RWPE1 (cell line): Measurements from ENCODE around the gene LMF1.

ENCODE experiments used
- CTCF ChIA-PET: fragments of 350-600 bp; sonication (Branson Sonifier 250); formaldehyde crosslinking; extraction: SDS; loops from one replicate; lab custom pipeline; 2021; lab: Yijun Ruan, JAX
- POLR2A ChIA-PET: fragments of 400-600 bp; formaldehyde crosslinking; extraction: SDS; loops from one replicate; lab custom pipeline; 2020; ENCODE audit warnings: antibody characterized with exemption; ENCODE audit not compliant: low non-redundant PET; lab: Yijun Ruan, JAX
- DNase-seq: peaks from one replicate; pipeline ENCODE4 v3.0.0; 2012; ENCODE audit warnings: low spot score
- H3K27ac ChIP-seq: fragments of 450-650 bp; 2 replicates; pipeline ENCODE4 v1.5.1; 2017
- CTCF ChIP-seq: fragments of 450-650 bp; conservative IDR thresholded peaks from 2 replicates; pipeline ENCODE4 v1.5.1; 2017; ENCODE audit warnings: low read depth, mild to moderate bottlenecking

The LMF1 gene

GRCh38 chr16:984121-984694, 13.4 kb upstream of the LMF1 start:
- no peak overlapping the region for H3K27ac ChIP-seq
- ChIA-PET CTCF (interaction anchor here (0.6 kb wide), 4 partner anchors 14 to 124 kb away, joined by 3 to 4 read pairs (median 4); no protein-coding TSS in a partner anchor), POLR2A (interaction anchor here (0.7 kb wide), 1 partner anchor 17 kb away, joined by 3 read pairs; no protein-coding TSS in a partner anchor)
- no peak for TF ChIP-seq CTCF
- no peak for DNase-seq

GRCh38 chr16:983044-984030, 12.6 kb upstream of the LMF1 start:
- DNase-seq: no peak
- ChIA-PET POLR2A (no interaction called here), CTCF (interaction anchor here (0.6 kb wide), 2 partner anchors 74 to 125 kb away, joined by 3 to 4 read pairs; no protein-coding TSS in a partner anchor)
- TF ChIP-seq CTCF: no peak
- H3K27ac ChIP-seq: no peak overlapping the region

- CTCF ChIA-PET: no interaction called here
- no peak overlapping the region for H3K27ac ChIP-seq
- DNase-seq: no peak
- POLR2A ChIA-PET: no interaction called here
- no peak for TF ChIP-seq CTCF
Observed at GRCh38 chr16:982145-983043, 11.6 kb upstream of the LMF1 start.

- H3K27ac ChIP-seq: no peak within 1 kb of the TSS
- DNase-seq: no peak
- POLR2A ChIA-PET: no interaction called here
- no peak for TF ChIP-seq CTCF
- CTCF ChIA-PET: no interaction called here
Observed at GRCh38 chr16:981695-982144, 10.9 kb upstream of the LMF1 start, which contains the start of gene SOX8. TSS of gene SOX8 (plus strand) at chr16:981770. CDS start at chr16:981923, 153 bp downstream.

GRCh38 chr16:980595-980854, 9.7 kb upstream of the LMF1 start:
- POLR2A ChIA-PET: no interaction called here
- TF ChIP-seq CTCF: no peak
- H3K27ac ChIP-seq: no peak overlapping the region
- CTCF ChIA-PET: no interaction called here
- DNase-seq: no peak
